Stimulated activated CD8-positive, alpha-beta memory T cell treated with anti-CD3 and anti-CD28 coated beads, Interleukin-4, amount 100 ng/mL, for 48 hours (primary cell): ENCODE measurements around the gene PPP4R3A.
"Not testable (repeated sequence)": the region's sequence is repeated elsewhere in the genome, so short reads cannot be mapped to it uniquely, and the experiment has no call there.

ENCODE experiments used
- DNase-seq: peaks from one replicate; pipeline ENCODE4 v3.0.0-alpha.2; 2020

PPP4R3A gene

GRCh38 chr14:91501951-91502930 lies 7.9 kb downstream of the PPP4R3A start:
- DNase-seq: no peak

GRCh38 chr14:91501348-91501747 lies 8.8 kb downstream of the PPP4R3A start:
- DNase-seq: no peak

GRCh38 chr14:91496790-91497189 lies 13.3 kb downstream of the PPP4R3A start:
- no peak for DNase-seq

- not testable (repeated sequence) for DNase-seq
Measured at GRCh38 chr14:91494392-91495065, 15.6 kb downstream of the PPP4R3A start.

GRCh38 chr14:91493169-91493568 lies 16.9 kb downstream of the PPP4R3A start:
- DNase-seq: no peak

GRCh38 chr14:91484744-91485143 lies 25.4 kb downstream of the PPP4R3A start:
- DNase-seq: no peak

GRCh38 chr14:91484186-91484585 lies 25.9 kb downstream of the PPP4R3A start:
- no peak for DNase-seq

- no peak for DNase-seq
Measured at GRCh38 chr14:91482263-91483013, 27.7 kb downstream of the PPP4R3A start.

- DNase-seq: no peak
Measured at GRCh38 chr14:91477388-91477787, 32.7 kb downstream of the PPP4R3A start.

GRCh38 chr14:91473046-91473445 lies 37.1 kb downstream of the PPP4R3A start:
- no peak for DNase-seq

GRCh38 chr14:91470216-91470615 lies 39.9 kb downstream of the PPP4R3A start:
- DNase-seq: no peak

- DNase-seq: no peak
Measured at GRCh38 chr14:91466192-91466591, 43.9 kb downstream of the PPP4R3A start.

GRCh38 chr14:91464615-91465205 lies 45.4 kb downstream of the PPP4R3A start:
- peak; percentile 49 for DNase-seq

- DNase-seq: no peak
Measured at GRCh38 chr14:91458612-91459011, 51.5 kb downstream of the PPP4R3A start.

- DNase-seq: no peak
Measured at GRCh38 chr14:91456283-91456682, 53.8 kb downstream of the PPP4R3A start.

- DNase-seq: no peak
Measured at GRCh38 chr14:91454580-91454979, 55.5 kb downstream of the PPP4R3A start.

GRCh38 chr14:91454155-91454554 lies 56.0 kb downstream of the PPP4R3A start:
- no peak for DNase-seq

- DNase-seq: no peak
Measured at GRCh38 chr14:91453744-91454143, 56.4 kb downstream of the PPP4R3A start.

GRCh38 chr14:91444335-91445020 lies 65.6 kb downstream of the PPP4R3A start:
- DNase-seq: no peak

GRCh38 chr14:91439345-91439744 lies 70.8 kb downstream of the PPP4R3A start:
- no peak for DNase-seq

GRCh38 chr14:91438845-91439244 lies 71.3 kb downstream of the PPP4R3A start:
- no peak for DNase-seq

- not testable (repeated sequence) for DNase-seq
Measured at GRCh38 chr14:91436266-91436665, 73.8 kb downstream of the PPP4R3A start.
